Naive thymus-derived CD8-positive, alpha-beta T cell (primary cell): Measurements from ENCODE around the gene SPATA24. TPM values are rescaled to one million over a fixed set of nuclear protein-coding genes. Genes with fewer than 3 reads are reported as not detected.

Experiments
- ATAC-seq, 2 donors: fragments of 150-1000 bp; cut with Tn5 transposase in 1 of 2; sonication (Bioruptor Pico), chemical (Tn5 transposase) in 1 of 2; 1 replicate in 1 of 2; 2 replicates in 1 of 2; pipeline ENCODE4 v1.10.0; 2021; ENCODE audit warnings: mild to moderate bottlenecking in 2 of 2, moderate library complexity in 2 of 2
- POLR2A ChIA-PET: fragments of 350-600 bp; sonication (Branson Sonifier 250); formaldehyde crosslinking; loops from one replicate; lab custom pipeline; 2021; ENCODE audit warnings: antibody characterized with exemption; lab: Charles Lee
- DNase-seq, 10 donors: peaks; one replicate each; pipeline versions ENCODE4 v3.0.0 to v3.0.0-alpha.2; 2020 to 2022
- H3K27ac Mint-ChIP-seq, 10 donors: one replicate each; pipeline ENCODE4 v1.8.0; 2020 to 2022; ENCODE audit warnings: mild to moderate bottlenecking in 10 of 10, mixed read lengths in 10 of 10, moderate library complexity in 4 of 10, inconsistent platforms in 1 of 10
- H3K27me3 Mint-ChIP-seq, 5 donors: one replicate each; pipeline ENCODE4 v1.8.0; 2021 to 2022; ENCODE audit warnings: mixed read lengths in 5 of 5
- H3K36me3 Mint-ChIP-seq, 3 donors: one replicate each; pipeline ENCODE4 v1.8.0; 2020 to 2022; ENCODE audit warnings: mixed read lengths in 3 of 3, mild to moderate bottlenecking in 2 of 3, inconsistent platforms in 1 of 3
- H3K4me1 Mint-ChIP-seq, 4 donors: one replicate each; pipeline ENCODE4 v1.8.0; 2021 to 2022; ENCODE audit warnings: mixed read lengths in 4 of 4
- H3K4me3 Mint-ChIP-seq, 10 donors: one replicate each; pipeline ENCODE4 v1.8.0; 2020 to 2022; ENCODE audit warnings: mild to moderate bottlenecking in 10 of 10, mixed read lengths in 10 of 10, moderate library complexity in 6 of 10, inconsistent platforms in 1 of 10
- H3K9me3 Mint-ChIP-seq, 9 donors: one replicate each; pipeline ENCODE4 v1.8.0; 2020 to 2022; ENCODE audit warnings: mixed read lengths in 9 of 9, mild to moderate bottlenecking in 3 of 9, inconsistent platforms in 1 of 9, moderate library complexity in 1 of 9
- polyA plus RNA-seq, 3 donors: library from polyadenylated mRNA; unstranded; fragments of 300-500 nt; fragmentation: Illumina TruSeq; gene quantifications; one replicate each; pipeline ENCODE4 v1.2.3, GENCODE V29; 2021
- total RNA-seq, 8 experiments: library from RNA in 2 of 8; stranded (reverse) in 2 of 8; gene quantifications; one replicate each; pipeline ENCODE4 v1.2.3 and lab custom pipeline; 2021 to 2026

Gene SPATA24
- total and polyA plus RNA-seq, 5 experiments from 2014 or later: 2.9 to 8.7 (median 4.4) TPM

GRCh38 chr5:139403418-139403786 is 487 bp downstream of the SPATA24 start:
- POLR2A ChIA-PET: interaction anchor here (0.6 to 3.1 kb wide), 13 partner anchors 11 to 860 kb away, joined by 3 to 19 read pairs (median 4); partner anchors contain the start of genes DNAJC18, ETF1, MATR3 and PAIP2
- peak overlapping the region; percentile 87 to 99 (median 96) for H3K4me3 Mint-ChIP-seq

GRCh38 chr5:139402561-139403158 is 1.2 kb downstream of the SPATA24 start:
- DNase-seq: no peak
- POLR2A ChIA-PET: interaction anchor here (0.6 to 3.1 kb wide), 6 partner anchors 10 to 109 kb away, joined by 4 to 19 read pairs (median 8); partner anchors contain the start of genes MATR3, PAIP2 and STING1
- H3K4me1 Mint-ChIP-seq: peaks cover 20 to 39% (median 27%) of the 10 kb centered on the region in 4 donors

More at GRCh38 chr5:139403418-139403786, 487 bp downstream of the SPATA24 start:
- Mint-ChIP-seq H3K27me3 (no peaks in the 10 kb centered on the region), H3K36me3 (peaks cover 0 to 5% (median 4%) of the 10 kb centered on the region in 3 donors), H3K27ac (peak overlapping the region; percentile 95 to 100 (median 99)), H3K9me3 (no peaks in the 10 kb centered on the region), H3K4me1 (peaks cover 24 to 45% (median 30%) of the 10 kb centered on the region in 4 donors)
- DNase-seq (no peak), ATAC-seq (no peak)

GRCh38 chr5:139401546-139401945 is 2.3 kb downstream of the SPATA24 start:
- Mint-ChIP-seq H3K4me1 (peaks cover 15 to 31% (median 22%) of the 10 kb centered on the region in 4 donors), H3K27ac (peak overlapping the region in 1 of 10 donors; percentile 33), H3K27me3 (no peaks in the 10 kb centered on the region), H3K36me3 (peaks cover 0 to 5% (median 4%) of the 10 kb centered on the region in 3 donors), H3K4me3 (peak overlapping the region in 1 of 10 donors; percentile 26), H3K9me3 (no peaks in the 10 kb centered on the region)
- ATAC-seq: no peak
- POLR2A ChIA-PET: interaction anchor here (0.7 to 3.1 kb wide), 2 partner anchors 9 to 60 kb away, joined by 3 to 19 read pairs; partner anchors contain the start of gene PAIP2
- no peak for DNase-seq

More at GRCh38 chr5:139402561-139403158, 1.2 kb downstream of the SPATA24 start:
- peaks cover 0 to 5% (median 4%) of the 10 kb centered on the region in 3 donors for H3K36me3 Mint-ChIP-seq
- peak overlapping the region; percentile 87 to 99 (median 96) for H3K4me3 Mint-ChIP-seq
- ATAC-seq: no peak
- no peaks in the 10 kb centered on the region for H3K9me3 Mint-ChIP-seq
- H3K27ac Mint-ChIP-seq: peak overlapping the region in 9 of 10 donors; percentile 95 to 100 (median 99)
- no peaks in the 10 kb centered on the region for H3K27me3 Mint-ChIP-seq

- no peak for DNase-seq
- POLR2A ChIA-PET: interaction anchor here (0.7 to 1.3 kb wide), 2 partner anchors 26 to 58 kb away, joined by 3 read pairs; partner anchors contain the start of gene PAIP2
- H3K27ac Mint-ChIP-seq: peak overlapping the region in 1 of 10 donors; percentile 26
- peaks cover 16 to 27% (median 21%) of the 10 kb centered on the region in 4 donors for H3K4me1 Mint-ChIP-seq
- H3K27me3 Mint-ChIP-seq: peaks cover 0 to 1% (median 0%) of the 10 kb centered on the region in 5 donors
- no peaks in the 10 kb centered on the region for H3K9me3 Mint-ChIP-seq
- H3K4me3 Mint-ChIP-seq: no peak overlapping the region
- ATAC-seq: no peak
- H3K36me3 Mint-ChIP-seq: peaks cover 0 to 5% (median 4%) of the 10 kb centered on the region in 3 donors
These were observed 4.3 kb downstream of the SPATA24 start for GRCh38 chr5:139399501-139400121.

GRCh38 chr5:139397921-139398320 is 6.0 kb downstream of the SPATA24 start:
- Mint-ChIP-seq H3K27me3 (peaks cover 0 to 1% (median 0%) of the 10 kb centered on the region in 5 donors), H3K4me1 (peaks cover 4 to 16% (median 12%) of the 10 kb centered on the region in 4 donors), H3K4me3 (no peak overlapping the region), H3K9me3 (no peaks in the 10 kb centered on the region), H3K27ac (no peak overlapping the region), H3K36me3 (peaks cover 0 to 5% (median 4%) of the 10 kb centered on the region in 3 donors)
- DNase-seq (no peak), ATAC-seq (no peak)
- POLR2A ChIA-PET: no interaction called here

- peaks cover 0 to 5% (median 4%) of the 10 kb centered on the region in 3 donors for H3K36me3 Mint-ChIP-seq
- ATAC-seq (no peak), DNase-seq (peak in 1 of 10 donors; percentile 40)
- H3K9me3 Mint-ChIP-seq: no peaks in the 10 kb centered on the region
- peaks cover 0 to 1% (median 0%) of the 10 kb centered on the region in 5 donors for H3K27me3 Mint-ChIP-seq
- H3K27ac Mint-ChIP-seq: no peak overlapping the region
- H3K4me3 Mint-ChIP-seq: no peak overlapping the region
- POLR2A ChIA-PET: interaction anchor here (1.6 kb wide), 1 partner anchor 103 kb away, joined by 4 read pairs; the partner anchor contains the start of gene MATR3
- peaks cover 6 to 15% (median 11%) of the 10 kb centered on the region in 4 donors for H3K4me1 Mint-ChIP-seq
These were observed 7.2 kb downstream of the SPATA24 start for GRCh38 chr5:139396691-139397090.

GRCh38 chr5:139395844-139396640 is 7.8 kb downstream of the SPATA24 start:
- no peak for ATAC-seq
- DNase-seq: no peak
- Mint-ChIP-seq H3K36me3 (peaks cover 0 to 4% (median 3%) of the 10 kb centered on the region in 3 donors), H3K27ac (peak overlapping the region in 1 of 10 donors; percentile 19), H3K27me3 (peaks cover 0 to 1% (median 0%) of the 10 kb centered on the region in 5 donors), H3K9me3 (no peaks in the 10 kb centered on the region), H3K4me1 (peaks cover 9 to 21% (median 18%) of the 10 kb centered on the region in 4 donors), H3K4me3 (peak overlapping the region in 4 of 10 donors; percentile 25 to 54 (median 29))
- POLR2A ChIA-PET: interaction anchor here (0.6 to 1.6 kb wide), 2 partner anchors 22 to 102 kb away, joined by 4 to 7 read pairs; partner anchors contain the start of gene MATR3

GRCh38 chr5:139394654-139395566 is 9.0 kb downstream of the SPATA24 start, which contains the start of gene PROB1:
Gene PROB1, minus strand, starts transcription at chr5:139395104. Its CDS starts 23 bp downstream, at chr5:139395081.
- Mint-ChIP-seq H3K27ac (no peak within 1 kb of the TSS), H3K9me3 (no peaks in the 10 kb centered on the region), H3K4me1 (peaks cover 15 to 33% (median 29%) of the 10 kb centered on the region in 4 donors), H3K27me3 (peaks cover 0 to 1% (median 0%) of the 10 kb centered on the region in 5 donors), H3K36me3 (peaks cover 0 to 4% (median 3%) of the 10 kb centered on the region in 3 donors), H3K4me3 (peak within 1 kb of the TSS in 9 of 10 donors; percentile 30 to 94 (median 90))
- POLR2A ChIA-PET: interaction anchor here (0.6 to 4.0 kb wide), 5 partner anchors 8 to 101 kb away, joined by 3 to 19 read pairs (median 7); partner anchors contain the start of genes MATR3, PAIP2 and SPATA24
- DNase-seq (no peak), ATAC-seq (no peak)

- DNase-seq (peak in 6 of 10 donors; percentile 26 to 75 (median 50)), ATAC-seq (peak; percentile 19 to 39)
- Mint-ChIP-seq H3K36me3 (peaks cover 0 to 1% (median under 1%) of the 10 kb centered on the region in 3 donors), H3K4me3 (peak overlapping the region in 8 of 10 donors; percentile 84 to 94 (median 90)), H3K27me3 (peaks cover 0 to 1% (median 0%) of the 10 kb centered on the region in 5 donors), H3K4me1 (peaks cover 19 to 40% (median 34%) of the 10 kb centered on the region in 4 donors), H3K9me3 (no peaks in the 10 kb centered on the region), H3K27ac (no peak overlapping the region)
- POLR2A ChIA-PET: interaction anchor here (0.6 to 4.0 kb wide), 3 partner anchors 9 to 100 kb away, joined by 3 to 19 read pairs (median 9); partner anchors contain the start of genes MATR3 and SPATA24
These were observed 9.7 kb downstream of the SPATA24 start for GRCh38 chr5:139394123-139394653.

- H3K9me3 Mint-ChIP-seq: no peaks in the 10 kb centered on the region
- H3K27ac Mint-ChIP-seq: peak overlapping the region in 2 of 10 donors; percentile 67 to 89
- H3K36me3 Mint-ChIP-seq: no peaks in the 10 kb centered on the region
- POLR2A ChIA-PET: interaction anchor here (0.6 to 4.0 kb wide), 5 partner anchors 10 to 100 kb away, joined by 3 to 19 read pairs (median 3); partner anchors contain the start of genes DNAJC18, MATR3 and SPATA24
- H3K4me1 Mint-ChIP-seq: peaks cover 19 to 43% (median 39%) of the 10 kb centered on the region in 4 donors
- DNase-seq (peak in 2 of 10 donors; percentile 23), ATAC-seq (peak in 1 of 2 donors; percentile 2)
- H3K4me3 Mint-ChIP-seq: peak overlapping the region; percentile 84 to 94 (median 90)
- peaks cover 0 to 1% (median 0%) of the 10 kb centered on the region in 5 donors for H3K27me3 Mint-ChIP-seq
These were observed 10.3 kb downstream of the SPATA24 start for GRCh38 chr5:139393497-139394122.
